HG02885 (cell line): ENCODE data around the gene MLEC.
A peak's percentile ranks its signal among the peaks of the same experiment; 100 is the strongest.

Experiments
- ATAC-seq: cut with Tn5 transposase; IDR thresholded peaks from one replicate; pipeline ENCODE4 v1.9.1; 2021; ENCODE audit warnings: mild to moderate bottlenecking; ENCODE audit not compliant: unreplicated experiment, poor library complexity

Gene MLEC, protein sequence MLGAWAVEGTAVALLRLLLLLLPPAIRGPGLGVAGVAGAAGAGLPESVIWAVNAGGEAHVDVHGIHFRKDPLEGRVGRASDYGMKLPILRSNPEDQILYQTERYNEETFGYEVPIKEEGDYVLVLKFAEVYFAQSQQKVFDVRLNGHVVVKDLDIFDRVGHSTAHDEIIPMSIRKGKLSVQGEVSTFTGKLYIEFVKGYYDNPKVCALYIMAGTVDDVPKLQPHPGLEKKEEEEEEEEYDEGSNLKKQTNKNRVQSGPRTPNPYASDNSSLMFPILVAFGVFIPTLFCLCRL

DNA sequence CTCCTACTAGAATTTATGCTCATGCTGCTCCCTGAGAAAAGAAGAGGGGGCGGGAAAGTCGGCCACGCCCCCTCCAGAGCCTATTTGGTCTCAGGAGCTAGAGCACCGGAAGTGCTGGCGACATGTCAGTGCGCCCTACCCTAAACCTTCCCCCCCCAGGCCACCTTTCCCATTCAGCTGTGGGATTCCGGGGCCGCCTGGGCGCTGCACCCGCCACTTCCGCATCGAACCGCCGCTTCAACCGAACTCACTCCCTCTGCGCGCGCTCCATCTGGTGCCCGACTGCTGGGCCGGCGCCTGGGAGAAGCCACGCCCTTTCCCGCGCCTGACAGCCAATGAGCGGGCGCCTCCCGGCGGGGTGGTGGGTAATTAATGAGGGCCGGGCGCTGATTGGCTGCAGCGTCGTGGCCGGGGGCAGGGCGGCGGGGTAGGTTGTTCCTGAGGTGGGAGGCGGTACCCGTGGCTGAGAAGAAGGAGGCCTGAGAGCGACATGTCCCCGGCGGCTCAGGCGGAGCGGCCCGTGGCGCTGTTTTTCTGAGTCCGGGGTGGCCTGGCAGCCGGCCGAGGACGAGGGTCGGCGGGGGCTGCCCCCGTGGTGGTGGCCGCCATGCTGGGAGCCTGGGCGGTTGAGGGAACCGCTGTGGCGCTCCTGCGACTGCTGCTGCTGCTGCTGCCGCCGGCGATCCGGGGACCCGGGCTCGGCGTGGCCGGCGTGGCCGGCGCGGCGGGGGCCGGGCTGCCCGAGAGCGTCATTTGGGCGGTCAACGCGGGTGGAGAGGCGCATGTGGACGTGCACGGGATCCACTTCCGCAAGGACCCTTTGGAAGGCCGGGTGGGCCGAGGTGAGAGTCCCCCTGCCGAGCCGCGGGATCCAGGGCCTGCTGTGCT is at the start of gene MLEC:
MLEC (plus strand) TSS at position 460 of the 888 bp plus-strand sequence; CDS start at position 608, 148 bp downstream.
- peak; percentile 77 for ATAC-seq

GRCh38 chr12:120639771-120640721 is 46.9 kb upstream of the MLEC start, which contains the start of gene CABP1:
CABP1 (plus strand) TSS chr12:120640626; CDS start chr12:120640686, 60 bp downstream.
- ATAC-seq, result peak; percentile 76

DNA sequence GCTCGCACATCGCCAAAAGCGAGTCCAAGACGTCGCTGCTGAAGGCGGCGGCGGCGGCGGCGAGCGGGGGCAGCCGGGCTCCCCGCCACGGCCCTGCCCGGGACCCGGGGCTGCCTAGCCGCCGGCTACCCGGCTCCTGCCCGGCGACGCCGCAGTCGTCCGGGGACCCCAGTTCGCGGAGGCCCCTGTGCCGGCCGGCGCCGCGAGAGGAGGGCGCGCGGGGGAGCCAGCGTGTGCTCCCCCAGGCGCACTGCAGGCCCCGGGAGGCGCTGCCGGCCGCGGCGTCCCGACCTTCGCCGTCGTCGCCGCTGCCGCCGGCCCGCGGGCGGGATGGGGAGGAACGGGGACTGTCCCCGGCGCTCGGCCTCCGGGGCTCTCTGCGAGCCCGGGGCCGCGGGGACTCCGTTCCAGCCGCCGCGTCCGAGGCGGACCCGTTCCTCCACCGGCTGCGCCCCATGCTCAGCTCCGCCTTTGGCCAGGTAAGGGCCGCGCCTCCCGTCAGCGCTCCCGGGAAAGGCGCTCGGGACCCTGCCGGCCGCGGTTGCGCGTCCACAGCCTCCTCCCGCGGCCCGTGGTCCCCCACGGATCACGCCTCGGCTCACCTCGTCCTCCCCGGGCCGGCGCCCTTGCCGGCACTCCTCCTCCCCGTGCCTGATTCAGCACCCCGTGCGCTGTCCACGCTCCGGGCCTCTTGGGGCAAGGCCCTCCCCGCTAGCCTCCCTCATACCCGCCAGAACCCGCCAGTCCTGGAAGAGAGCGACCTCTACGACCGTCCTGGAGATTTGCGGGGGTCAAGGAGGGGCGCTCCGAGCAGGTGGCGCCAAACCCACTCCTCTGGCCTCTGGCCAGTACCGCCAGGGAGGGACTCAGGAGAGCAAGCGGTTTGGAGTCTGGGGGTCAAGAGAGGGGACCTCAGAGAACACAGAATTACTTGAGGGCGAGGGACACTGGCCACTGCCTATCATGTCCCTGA is 45.8 kb upstream of the MLEC start:
- ATAC-seq, result peak; percentile 44

- ATAC-seq, result no peak
Measured at GRCh38 chr12:120642121-120642520, 44.8 kb upstream of the MLEC start.

- no peak for ATAC-seq
Measured at GRCh38 chr12:120642826-120643225, 44.1 kb upstream of the MLEC start.

- no peak for ATAC-seq
Measured at GRCh38 chr12:120643574-120643973, 43.4 kb upstream of the MLEC start.

DNA sequence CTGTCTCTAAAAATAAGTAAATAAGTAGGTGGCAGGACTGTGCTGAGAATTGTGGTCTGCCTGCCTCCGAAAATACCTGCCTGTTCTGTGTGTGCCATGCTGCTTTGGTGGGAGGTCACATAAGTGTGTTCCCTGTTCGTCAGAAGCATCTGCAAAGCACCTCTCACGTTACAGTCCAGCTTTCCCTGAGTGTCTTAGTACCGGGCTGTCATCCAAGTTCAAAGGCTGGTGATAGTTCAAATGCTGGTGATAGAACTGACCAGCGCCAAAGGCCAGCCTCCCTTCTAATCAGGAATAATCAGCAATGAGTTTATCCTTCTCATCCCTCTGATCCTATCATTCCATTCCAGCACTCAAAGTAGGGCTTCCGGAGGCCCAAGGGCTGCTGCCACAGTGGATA is 40.9 kb upstream of the MLEC start:
- no peak for ATAC-seq

DNA sequence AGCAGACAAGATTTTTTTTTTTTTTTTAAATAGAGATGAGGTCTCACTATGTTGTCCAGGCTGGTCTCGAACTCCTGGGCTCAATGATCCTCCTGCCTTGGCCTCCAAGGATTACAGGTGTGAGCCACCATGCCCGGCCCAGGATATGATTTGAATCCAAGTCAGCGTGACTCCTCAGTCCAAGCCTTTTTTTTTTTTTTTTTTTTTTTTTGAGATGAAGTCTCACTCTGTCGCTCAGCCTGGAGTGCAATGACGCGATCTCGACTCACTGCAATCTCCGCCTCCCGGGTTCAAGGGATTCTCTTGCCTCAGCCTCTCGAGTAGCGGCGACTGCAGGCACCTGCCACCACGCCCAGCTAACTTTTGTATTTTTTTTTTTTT is 39.6 kb upstream of the MLEC start:
- ATAC-seq, result no peak

GRCh38 chr12:120649442-120650232 is 37.3 kb upstream of the MLEC start:
- ATAC-seq, result no peak

DNA sequence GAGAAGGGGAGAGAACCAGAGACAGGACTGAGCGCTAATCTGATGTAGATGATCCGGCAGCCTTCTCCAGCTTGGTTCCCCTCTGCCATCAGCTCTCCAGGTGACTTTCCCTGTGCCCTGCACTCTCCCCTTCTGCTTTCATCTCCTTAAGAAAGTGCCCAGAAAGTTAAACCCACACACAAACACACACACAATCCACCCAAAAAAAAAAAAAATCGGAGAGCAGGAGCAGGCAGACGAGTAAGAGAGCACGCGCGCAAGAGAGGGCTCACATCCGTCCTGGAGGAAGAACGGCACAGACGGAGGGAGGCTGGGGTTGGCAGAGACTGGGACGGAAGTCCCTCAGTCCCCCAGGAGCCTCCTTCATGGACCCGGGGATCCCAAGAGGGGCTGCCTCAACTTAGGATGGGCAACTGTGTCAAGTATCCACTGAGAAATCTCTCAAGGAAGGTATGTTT is 36.7 kb upstream of the MLEC start:
- ATAC-seq, result no peak

DNA sequence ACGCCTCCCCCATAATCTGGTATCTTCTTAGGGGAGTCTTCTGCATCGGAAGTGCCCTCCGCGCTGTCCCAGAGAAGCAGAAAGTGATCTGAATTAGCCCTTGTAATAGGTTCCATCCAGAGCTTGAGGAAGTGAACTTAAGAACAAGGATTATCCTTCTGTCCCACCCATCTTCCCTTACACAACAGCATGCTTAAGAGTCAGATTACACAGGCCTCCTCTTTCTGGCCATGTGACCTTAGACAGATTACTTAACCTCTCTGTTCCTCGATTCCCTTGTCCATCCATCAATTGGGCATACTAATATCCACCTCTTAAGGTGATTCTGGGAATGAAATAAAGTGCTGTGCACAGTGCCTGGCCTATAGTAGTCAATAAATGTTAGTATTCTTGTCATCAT is 35.1 kb upstream of the MLEC start:
- ATAC-seq, result no peak

DNA sequence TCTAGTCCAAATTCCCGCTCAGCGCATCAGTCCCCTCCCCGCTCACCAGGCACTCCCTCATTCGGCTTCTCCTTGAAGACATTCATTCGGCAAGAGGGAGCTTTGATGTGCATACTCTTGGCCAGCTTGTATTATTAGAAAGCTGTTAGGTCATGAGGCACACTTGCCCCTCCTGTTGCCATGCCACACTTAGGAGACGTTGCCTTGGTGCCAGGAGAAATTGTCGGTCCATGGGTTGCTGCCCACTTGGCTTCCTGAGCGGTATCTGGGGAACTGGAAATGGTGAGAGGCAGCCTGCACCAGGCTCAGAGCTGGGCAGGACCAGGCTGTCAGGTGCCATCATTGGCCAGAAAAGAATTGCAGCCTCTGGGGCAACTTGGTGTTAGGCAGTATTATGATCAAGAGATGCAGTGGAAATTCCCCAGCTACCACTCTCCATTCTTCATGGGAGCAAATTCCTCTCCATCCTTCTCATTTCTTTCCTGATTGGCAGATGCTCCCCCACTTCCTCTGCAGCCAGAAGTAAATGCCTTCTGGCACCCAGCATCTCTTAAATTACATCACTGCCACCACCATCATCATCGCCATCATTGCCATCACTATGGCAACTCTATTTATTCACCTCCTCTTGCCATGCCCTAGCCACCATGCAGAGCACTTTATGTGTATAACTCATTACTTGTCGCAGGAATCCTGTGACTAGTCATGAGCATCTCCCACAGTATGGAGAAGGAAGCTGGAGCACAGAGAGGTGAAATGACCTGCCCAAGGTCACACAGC is 34.1 kb upstream of the MLEC start:
- ATAC-seq, result no peak

GRCh38 chr12:120653611-120654010 is 33.3 kb upstream of the MLEC start:
- ATAC-seq, result no peak

GRCh38 chr12:120654656-120655055 is 32.3 kb upstream of the MLEC start:
- ATAC-seq, result no peak

- no peak for ATAC-seq
Measured at GRCh38 chr12:120656008-120656407, 30.9 kb upstream of the MLEC start.

GRCh38 chr12:120658286-120659150 is 28.4 kb upstream of the MLEC start:
- no peak for ATAC-seq

DNA sequence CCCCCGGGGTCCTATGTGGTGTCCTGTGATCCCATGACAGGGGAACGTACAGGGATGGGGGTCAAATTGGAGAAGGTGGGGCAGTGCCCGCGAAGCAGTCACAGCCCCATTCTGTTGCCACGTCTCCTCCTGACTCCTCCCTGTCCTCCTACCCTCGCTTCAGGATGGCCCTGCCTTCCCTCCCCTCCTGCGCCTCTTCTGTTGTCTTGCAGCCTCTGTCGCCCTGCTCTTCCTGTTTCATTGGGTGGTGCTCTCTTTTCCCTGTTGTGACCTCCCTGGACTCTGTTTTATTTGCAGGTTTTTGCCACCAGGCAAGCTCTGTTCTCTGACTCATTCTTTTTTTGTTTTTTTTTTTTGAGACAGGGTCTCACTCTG is 27.8 kb upstream of the MLEC start:
- ATAC-seq, result no peak
